NCI-H1417 (cell line): Measurements from ENCODE around the gene CD86.
A peak's percentile ranks its signal among the peaks of the same experiment; 100 is the strongest.

Experiments used
- DNase-seq, 3 experiments: peaks; one replicate each; lab custom pipeline; 2025; lab: John Stamatoyannopoulos, UW

The CD86 gene, protein sequence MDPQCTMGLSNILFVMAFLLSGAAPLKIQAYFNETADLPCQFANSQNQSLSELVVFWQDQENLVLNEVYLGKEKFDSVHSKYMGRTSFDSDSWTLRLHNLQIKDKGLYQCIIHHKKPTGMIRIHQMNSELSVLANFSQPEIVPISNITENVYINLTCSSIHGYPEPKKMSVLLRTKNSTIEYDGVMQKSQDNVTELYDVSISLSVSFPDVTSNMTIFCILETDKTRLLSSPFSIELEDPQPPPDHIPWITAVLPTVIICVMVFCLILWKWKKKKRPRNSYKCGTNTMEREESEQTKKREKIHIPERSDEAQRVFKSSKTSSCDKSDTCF

GRCh38 chr3:122055215-122055614, at the start of gene CD86:
CD86 (plus strand) TSS chr3:122055362; CDS start chr3:122055490, 128 bp downstream.
- DNase-seq: no peak

DNA sequence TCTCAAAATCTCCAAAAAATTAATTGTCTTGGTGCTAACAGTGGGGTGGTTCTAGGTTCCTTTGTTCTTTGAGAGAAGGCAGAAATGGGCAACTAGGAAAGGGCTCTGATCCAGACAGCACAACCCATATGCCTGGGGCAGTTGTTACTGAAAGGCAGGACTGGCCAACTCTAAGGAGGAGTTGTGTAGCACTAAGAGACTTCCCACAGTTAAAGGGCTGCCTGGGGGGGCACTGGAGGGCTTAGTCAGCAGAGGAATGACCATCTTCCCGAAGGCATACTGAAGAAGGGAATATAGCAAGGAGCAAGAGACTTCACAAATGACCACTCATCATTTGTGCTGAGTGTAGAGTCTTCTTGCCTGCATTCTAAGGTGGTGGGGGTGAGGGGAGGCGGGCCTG, 48.9 kb upstream of the CD86 start:
- no peak for DNase-seq

GRCh38 chr3:122008166-122008565, 47.0 kb upstream of the CD86 start:
- no peak for DNase-seq

DNA sequence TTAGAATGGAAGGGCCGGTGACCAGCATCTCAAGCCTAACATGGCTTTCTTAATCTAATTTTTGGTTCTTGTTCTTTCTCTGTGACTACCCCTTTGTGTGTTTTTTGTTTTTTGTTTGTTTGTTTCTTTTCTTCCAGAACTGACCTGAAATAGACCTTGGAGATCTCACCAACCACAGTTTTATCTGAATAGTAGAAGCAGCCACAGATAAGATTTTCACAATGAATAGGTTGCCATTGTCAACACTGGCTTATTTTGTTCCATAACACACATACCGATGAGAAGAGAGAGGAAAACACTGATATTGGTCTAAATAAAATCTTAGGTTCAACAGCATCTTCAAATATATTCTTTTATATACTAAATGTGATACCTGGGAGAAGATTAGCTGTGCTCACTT, 44.7 kb upstream of the CD86 start:
- DNase-seq: no peak

DNA sequence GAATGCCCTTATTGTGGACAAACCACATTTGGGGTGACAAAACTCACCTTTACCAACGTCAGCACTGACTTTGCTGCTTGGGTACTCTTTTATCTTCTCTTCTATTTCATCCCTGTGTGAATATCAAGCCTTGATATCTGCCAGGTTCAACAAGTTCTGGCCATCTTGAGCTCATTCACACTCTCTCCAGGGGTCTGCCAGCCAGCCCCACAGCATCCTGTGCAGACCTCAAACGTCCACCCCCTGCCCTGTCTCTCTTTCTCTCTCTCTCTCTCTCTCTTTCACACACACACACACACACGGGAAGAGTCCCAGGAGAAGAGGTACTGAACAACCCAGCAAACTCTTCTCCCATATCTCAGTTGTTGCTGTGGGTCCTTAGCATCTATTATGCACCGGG, 43.8 kb upstream of the CD86 start:
- no peak for DNase-seq

- DNase-seq: no peak
Measured at GRCh38 chr3:122012821-122013220, 42.3 kb upstream of the CD86 start.

GRCh38 chr3:122013448-122013925, 41.7 kb upstream of the CD86 start:
- DNase-seq: no peak

DNA sequence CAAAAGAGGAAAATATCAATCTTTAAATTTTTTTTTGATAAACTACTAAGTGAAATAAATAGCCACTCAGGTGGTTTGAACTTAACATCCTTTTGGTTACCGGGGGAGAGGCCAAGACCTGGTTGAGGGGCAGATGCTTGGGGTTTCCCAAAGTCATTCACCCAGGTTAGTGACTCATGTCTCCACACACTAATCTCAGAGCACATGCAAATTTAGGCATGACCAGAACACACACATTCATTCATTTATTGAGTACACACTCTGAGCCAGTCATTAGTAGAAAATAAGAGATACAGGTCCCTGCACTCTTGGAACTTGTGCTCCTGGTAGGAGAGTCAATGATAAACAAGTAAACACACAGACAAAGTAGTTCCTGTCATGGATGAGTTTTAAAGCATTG, 40.4 kb upstream of the CD86 start:
- DNase-seq: no peak

- no peak for DNase-seq
Measured at GRCh38 chr3:122019493-122019892, 35.7 kb upstream of the CD86 start.

DNA sequence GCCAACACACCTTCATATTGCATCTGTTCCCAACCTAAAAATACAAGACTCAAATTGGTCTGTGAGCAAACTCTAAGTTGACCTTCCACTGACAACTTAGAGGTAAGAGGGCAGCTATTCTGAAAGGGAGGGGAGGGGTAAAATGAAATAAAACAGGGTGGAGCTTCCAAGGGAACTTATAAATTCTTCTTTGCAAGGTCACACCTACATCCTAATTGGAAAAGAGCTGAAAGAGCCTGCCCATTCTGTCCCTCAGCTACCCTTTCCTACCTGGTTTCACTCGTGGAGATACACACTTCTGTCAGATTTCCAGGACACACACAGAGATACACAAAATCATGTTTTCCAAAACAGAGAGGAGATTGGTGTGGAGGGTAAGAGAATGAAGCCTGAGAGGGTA, 34.1 kb upstream of the CD86 start:
- DNase-seq: no peak

DNA sequence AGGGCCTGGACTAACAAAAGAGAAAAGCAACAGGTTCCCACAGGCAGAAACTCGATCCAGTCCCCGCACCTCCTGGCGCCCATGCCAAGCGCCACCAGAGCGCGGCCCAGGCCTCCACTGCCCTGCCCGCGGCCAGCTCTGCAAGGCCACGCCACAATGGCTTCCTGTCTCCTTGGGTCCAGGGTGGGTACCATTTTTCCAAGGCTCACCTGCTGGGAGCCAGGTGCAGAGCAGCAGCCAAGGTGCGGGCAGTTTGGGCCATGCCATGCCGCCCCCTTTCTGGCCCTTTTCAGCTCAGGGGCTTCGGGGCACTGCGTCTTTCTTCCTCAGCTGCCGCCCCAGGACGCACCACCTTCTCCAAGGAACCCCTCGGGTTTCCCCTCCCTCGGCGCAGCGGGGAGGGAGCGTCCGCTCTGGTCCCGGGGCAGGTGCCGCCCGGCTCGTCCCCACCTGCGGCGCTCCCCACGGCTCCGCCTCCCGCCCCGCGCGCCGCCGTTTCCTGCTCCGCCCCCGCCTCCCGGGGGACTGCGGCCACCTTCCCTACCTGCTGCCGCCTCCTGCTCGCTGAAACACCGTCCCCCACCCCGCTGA, 33.3 kb upstream of the CD86 start, which contains the start of gene ILDR1:
TSS of gene ILDR1 (minus strand) at position 437 of the 591 bp plus-strand sequence. CDS start at position 267, 170 bp downstream.
- peak; percentile 73 to 80 (median 74) for DNase-seq

- no peak for DNase-seq
Measured at GRCh38 chr3:122023335-122023910, 31.7 kb upstream of the CD86 start.

DNA sequence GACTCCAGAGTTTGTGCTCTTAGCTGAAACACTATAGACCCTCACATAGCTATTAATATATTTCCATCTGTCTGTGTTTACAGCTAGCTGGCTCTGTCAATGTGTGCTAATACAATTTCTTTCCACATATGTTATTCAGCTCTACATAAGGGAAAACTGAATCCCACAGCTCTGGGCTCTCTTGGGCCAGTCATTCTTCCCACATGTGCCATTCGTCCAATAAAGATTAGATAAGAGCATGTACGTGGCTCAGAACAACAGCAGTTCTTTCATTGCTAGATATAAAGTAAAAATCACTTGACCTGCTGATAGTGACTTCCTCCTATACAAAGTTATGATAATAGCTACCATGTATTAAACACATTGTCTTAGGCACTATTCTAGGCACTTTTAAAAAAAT, 30.4 kb upstream of the CD86 start:
- no peak for DNase-seq

GRCh38 chr3:122025296-122025695, 29.9 kb upstream of the CD86 start:
- no peak for DNase-seq

- no peak for DNase-seq
Measured at GRCh38 chr3:122030381-122031122, 24.6 kb upstream of the CD86 start.

- no peak for DNase-seq
Measured at GRCh38 chr3:122031123-122031468, 24.1 kb upstream of the CD86 start.

DNA sequence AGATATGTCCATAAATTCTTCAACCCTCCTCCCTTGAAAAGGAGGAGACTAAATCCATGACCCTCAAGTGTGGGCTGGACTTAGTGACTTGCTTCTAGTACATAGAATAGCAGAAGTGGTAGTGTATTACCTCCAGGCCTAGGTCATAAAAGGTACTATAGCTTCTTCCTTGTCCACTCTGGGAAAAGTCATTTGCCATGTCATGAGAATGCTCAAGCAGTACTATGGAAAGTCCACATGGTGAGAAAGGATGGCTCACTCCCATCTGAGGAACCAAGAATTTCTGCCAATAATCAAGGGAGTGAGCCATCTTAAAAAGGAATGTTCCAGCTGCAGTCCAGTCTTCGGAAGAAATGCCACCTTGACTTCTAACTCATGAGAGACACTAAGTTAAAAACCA, 22.6 kb upstream of the CD86 start:
- no peak for DNase-seq

- DNase-seq: no peak
Measured at GRCh38 chr3:122033023-122033422, 22.1 kb upstream of the CD86 start.

DNA sequence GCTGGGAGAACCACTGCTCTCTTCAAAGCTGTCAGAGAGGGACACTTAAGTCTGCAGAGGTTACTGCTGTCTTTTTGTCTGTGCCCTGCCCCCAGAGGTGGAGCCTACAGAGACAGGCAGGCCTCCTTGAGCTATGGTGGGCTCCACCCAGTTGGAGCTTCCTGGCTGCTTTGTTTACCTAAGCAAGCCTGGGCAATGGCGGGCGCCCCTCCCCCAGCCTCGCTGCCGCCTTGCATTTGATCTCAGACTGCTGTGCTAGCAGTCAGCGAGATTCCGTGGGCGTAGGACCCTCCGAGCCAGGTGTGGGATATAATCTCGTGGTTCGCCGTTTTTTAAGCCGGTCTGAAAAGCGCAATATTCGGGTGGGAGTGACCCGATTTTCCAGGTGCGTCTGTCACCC, 7.9 kb upstream of the CD86 start:
- peak in 2 of 3 experiments; percentile 9 to 20 for DNase-seq

DNA sequence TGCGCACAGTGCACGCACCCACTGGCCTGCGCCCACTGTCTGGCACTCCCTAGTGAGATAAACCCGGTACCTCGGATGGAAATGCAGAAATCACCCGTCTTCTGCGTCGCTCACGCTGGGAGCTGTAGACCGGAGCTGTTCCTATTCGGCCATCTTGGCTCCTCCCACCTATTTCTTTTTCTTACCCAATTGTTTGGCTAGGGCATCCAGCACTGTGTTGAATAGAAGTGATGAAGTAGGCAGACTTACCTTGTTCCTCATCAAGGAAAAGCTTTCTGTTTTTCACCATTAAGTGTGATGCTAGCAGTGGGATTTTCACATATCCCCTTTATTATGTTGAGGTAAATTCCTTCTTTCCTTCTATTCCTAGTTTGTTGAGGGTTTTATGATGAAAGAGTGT, 7.4 kb upstream of the CD86 start:
- DNase-seq: peak in 2 of 3 experiments; percentile 12 to 66

GRCh38 chr3:122052968-122053367, 2.2 kb upstream of the CD86 start:
- DNase-seq: no peak

GRCh38 chr3:122057671-122058070, 2.5 kb downstream of the CD86 start:
- DNase-seq: no peak

GRCh38 chr3:122058294-122058693, 3.1 kb downstream of the CD86 start:
- no peak for DNase-seq
